AG04450 (cell line): ENCODE data around the gene PTPN13. TPM values are rescaled to one million over a fixed set of nuclear protein-coding genes. Genes with fewer than 3 reads are reported as not detected.

Source experiments
- CTCF ChIA-PET: fragments of 300-600, 350-600 bp; formaldehyde crosslinking; extraction: SDS; loops from one replicate; lab custom pipeline; 2022; ENCODE audit warnings: antibody characterized with exemption, inconsistent platforms; lab: Charles Lee
- POLR2A ChIA-PET: fragments of 350-600 bp; formaldehyde crosslinking; extraction: SDS; loops from one replicate; lab custom pipeline; 2021; ENCODE audit warnings: antibody characterized with exemption, inconsistent platforms; lab: Yijun Ruan, JAX
- DNase-seq: peaks from one replicate; pipeline ENCODE4 v3.0.0-alpha.2; 2011; ENCODE audit warnings: low read depth, low spot score
- H3K27ac ChIP-seq: one replicate; pipeline ENCODE4 v1.5.1; 2012; ENCODE audit warnings: low read depth, low read length, control low read depth
- H3K27me3 ChIP-seq: one replicate; pipeline ENCODE4 v1.6.0; 2012; ENCODE audit warnings: low read length; ENCODE audit not compliant: control insufficient read depth, insufficient read depth
- H3K4me3 ChIP-seq: 2 replicates; pipeline ENCODE4 v1.5.1; 2011; ENCODE audit warnings: mild to moderate bottlenecking, low read depth, low read length, control low read depth
- H3K9me3 ChIP-seq: 2 replicates; pipeline ENCODE4 v1.5.1; 2012; ENCODE audit warnings: low read length; ENCODE audit not compliant: control insufficient read depth, insufficient read depth
- CTCF ChIP-seq: IDR thresholded peaks from 2 replicates; pipeline ENCODE4 v1.5.1; 2011; ENCODE audit warnings: low read depth, low read length, control low read depth, inconsistent platforms
- polyA plus RNA-seq: library from polyadenylated mRNA; depleted of rRNA; stranded (reverse); fragments of >200 nt; gene quantifications from 2 replicates; pipeline ENCODE4 v1.2.3, GENCODE V29; 2011

Gene PTPN13
- polyA plus RNA-seq, 1 experiment = 26.7 TPM

- no peak for TF ChIP-seq CTCF
- ChIA-PET POLR2A (no interaction called here), CTCF (no interaction called here)
- H3K27ac ChIP-seq = no peak overlapping the region
- no peak overlapping the region for H3K4me3 ChIP-seq
- no peaks in the 10 kb centered on the region for H3K27me3 ChIP-seq
- H3K9me3 ChIP-seq = no peaks in the 10 kb centered on the region
- no peak for DNase-seq
Measured at GRCh38 chr4:86809809-86810208, 215.7 kb downstream of the PTPN13 start.

- DNase-seq = no peak
Measured at GRCh38 chr4:86810847-86811246, 216.7 kb downstream of the PTPN13 start.

GRCh38 chr4:86815653-86816052, 221.5 kb downstream of the PTPN13 start:
- Histone ChIP-seq H3K27ac (no peak overlapping the region), H3K4me3 (no peak overlapping the region), H3K27me3 (no peaks in the 10 kb centered on the region), H3K9me3 (peaks cover 5% of the 10 kb centered on the region; the same call in 1 of the 2 replicates)
- no peak for DNase-seq
- POLR2A ChIA-PET = no interaction called here
- CTCF ChIA-PET = no interaction called here
- no peak for TF ChIP-seq CTCF

More at GRCh38 chr4:86810847-86811246, 216.7 kb downstream of the PTPN13 start:
- H3K27ac ChIP-seq = no peak overlapping the region
- peaks cover 4% of the 10 kb centered on the region; the same call in 1 of the 2 replicates for H3K9me3 ChIP-seq
- POLR2A ChIA-PET = no interaction called here
- CTCF ChIA-PET = interaction anchor here (1.6 kb wide), 1 partner anchor 314 kb away, joined by 6 read pairs; no protein-coding TSS in a partner anchor
- H3K27me3 ChIP-seq = no peaks in the 10 kb centered on the region
- H3K4me3 ChIP-seq = no peak overlapping the region
- no peak for TF ChIP-seq CTCF

- H3K4me3 ChIP-seq = no peak overlapping the region
- no peak for TF ChIP-seq CTCF
- POLR2A ChIA-PET = interaction anchor here (1.2 kb wide), 1 partner anchor 15 kb away, joined by 6 read pairs; no protein-coding TSS in a partner anchor
- no peak for DNase-seq
- peaks cover 5% of the 10 kb centered on the region; the same call in 1 of the 2 replicates for H3K9me3 ChIP-seq
- no peak overlapping the region for H3K27ac ChIP-seq
- CTCF ChIA-PET = interaction anchor here (1.0 to 1.4 kb wide), 2 partner anchors 8 to 319 kb away, joined by 3 to 6 read pairs; no protein-coding TSS in a partner anchor
- H3K27me3 ChIP-seq = no peaks in the 10 kb centered on the region
Measured at GRCh38 chr4:86816501-86817273, 222.6 kb downstream of the PTPN13 start.

GRCh38 chr4:86818211-86818610, 224.1 kb downstream of the PTPN13 start:
- ChIA-PET CTCF (interaction anchor here (0.6 to 1.4 kb wide), 2 partner anchors 9 to 320 kb away, joined by 3 to 6 read pairs; no protein-coding TSS in a partner anchor), POLR2A (interaction anchor here (1.6 kb wide), 1 partner anchor 13 kb away, joined by 12 read pairs; no protein-coding TSS in a partner anchor)
- Histone ChIP-seq H3K27me3 (no peaks in the 10 kb centered on the region), H3K4me3 (no peak overlapping the region), H3K27ac (peak overlapping the region; percentile 41), H3K9me3 (peaks cover 5% of the 10 kb centered on the region; the same call in 1 of the 2 replicates)
- no peak for DNase-seq
- no peak for TF ChIP-seq CTCF
